ENCODE results near the gene TRAM2.

- TF ChIP-seq USF2 (CRISPR knock-in tag; IDR thresholded peaks at IDR 0.05) (no peak), BCL6 (CRISPR knock-in tag; IDR thresholded peaks at IDR 0.05) (no peak), CREM (IDR thresholded peaks at IDR 0.05; ENCODE audit: low read depth) (no peak), TCF7L2 (IDR thresholded peaks at IDR 0.05; ENCODE audit: low read depth, low read length) (no peak), XRCC5 (IDR thresholded peaks at IDR 0.05; ENCODE audit: low read depth, low read length) (no peak), ZNF830 (CRISPR knock-in tag; IDR thresholded peaks at IDR 0.05) (no peak), POLR2H (tag; IDR thresholded peaks at IDR 0.05; ENCODE audit: low read depth) (no peak)
These were observed 33.6 kb downstream of the TRAM2 start for GRCh38 chr6:52543262-52543661.
